ENCODE measurements around the gene CACNB1. TPM values are rescaled to one million over a fixed set of nuclear protein-coding genes. Genes with fewer than 3 reads are reported as not detected.

Gene CACNB1
- polyA plus RNA-seq, 1 donor (not counting 4 experiments of a cell fraction or from before 2014, with no cell fraction given) = 4.0 TPM

- TF ChIP-seq CTCF (optimal IDR thresholded peaks at IDR 0.05 in 1 of 3, IDR thresholded peaks at IDR 0.05 in 1 of 3, conservative IDR thresholded peaks at IDR 0.05 in 1 of 3; ENCODE audit: extremely low read depth in 1 of 3, insufficient read depth in 2 of 3, low read length in 3 of 3) = peak; percentile 77 to 97 (median 86)
- no peak for TF ChIP-seq EZH2 (IDR thresholded peaks at IDR 0.05; ENCODE audit: low read length)
- dilution Hi-C loops (cut with MboI; ENCODE audit: extremely low pct_ligation_motif_present, low sequenced_read_pairs) = no loop called here
- no peak for FAIRE-seq
- no peak overlapping the region for H3K4me2 ChIP-seq (ENCODE audit: control insufficient read depth, extremely low read depth, insufficient read depth, low read depth, low read length)
- no peak overlapping the region for H3K9ac ChIP-seq (ENCODE audit: control insufficient read depth, extremely low read depth, insufficient read depth, low read length)
- H3K27me3 ChIP-seq (ENCODE audit: control insufficient read depth, extremely low read depth, insufficient read depth, low read length) = no peaks in the 10 kb centered on the region
- H3K36me3 ChIP-seq (ENCODE audit: control insufficient read depth in 2 of 2, extremely low read depth in 1 of 2, insufficient read depth in 2 of 2, low read length in 2 of 2) = no peaks in the 10 kb centered on the region
- H3K79me2 ChIP-seq (ENCODE audit: control insufficient read depth, insufficient read depth, low read length) = no peaks in the 10 kb centered on the region
- no peak overlapping the region for H3K4me3 ChIP-seq (ENCODE audit: control insufficient read depth in 2 of 3, extremely low read depth in 1 of 3, insufficient read depth in 2 of 3, low read depth in 1 of 3, low read length in 3 of 3)
- H4K20me1 ChIP-seq (ENCODE audit: control insufficient read depth, extremely low read depth, insufficient read depth, low read length) = no peaks in the 10 kb centered on the region
- H3K27ac ChIP-seq (ENCODE audit: control insufficient read depth, insufficient read depth, low read length) = no peak overlapping the region
- H3K9me1 ChIP-seq (ENCODE audit: control insufficient read depth, extremely low read depth, insufficient read depth, low read length) = no peaks in the 10 kb centered on the region
- no peak overlapping the region for H2AFZ ChIP-seq (ENCODE audit: control insufficient read depth, low read length)
- peak; percentile 17 for DNase-seq (ENCODE audit: low read depth, low spot score)
- peaks cover 3% of the 10 kb centered on the region for H3K4me1 ChIP-seq (ENCODE audit: control insufficient read depth, extremely low read depth, insufficient read depth, low read length)
- H3K9me3 ChIP-seq (ENCODE audit: control insufficient read depth, low read depth, low read length) = no peaks in the 10 kb centered on the region
Measured at GRCh38 chr17:39239640-39240314, 42.3 kb upstream of the CACNB1 start.

GRCh38 chr17:39238311-39238972, 41.0 kb upstream of the CACNB1 start:
- no peak overlapping the region for H2AFZ ChIP-seq (ENCODE audit: control insufficient read depth, low read length)
- H3K27me3 ChIP-seq (ENCODE audit: control insufficient read depth, extremely low read depth, insufficient read depth, low read length) = no peaks in the 10 kb centered on the region
- dilution Hi-C loops (cut with MboI; ENCODE audit: extremely low pct_ligation_motif_present, low sequenced_read_pairs) = no loop called here
- DNase-seq (ENCODE audit: low read depth, low spot score) (no peak), FAIRE-seq (no peak)
- H3K4me1 ChIP-seq (ENCODE audit: control insufficient read depth, extremely low read depth, insufficient read depth, low read length) = peaks cover 3% of the 10 kb centered on the region
- H3K27ac ChIP-seq (ENCODE audit: control insufficient read depth, insufficient read depth, low read length) = no peak overlapping the region
- no peak overlapping the region for H3K9ac ChIP-seq (ENCODE audit: control insufficient read depth, extremely low read depth, insufficient read depth, low read length)
- no peaks in the 10 kb centered on the region for H3K36me3 ChIP-seq (ENCODE audit: control insufficient read depth in 2 of 2, extremely low read depth in 1 of 2, insufficient read depth in 2 of 2, low read length in 2 of 2)
- no peaks in the 10 kb centered on the region for H3K9me3 ChIP-seq (ENCODE audit: control insufficient read depth, low read depth, low read length)
- TF ChIP-seq EZH2 (IDR thresholded peaks at IDR 0.05; ENCODE audit: low read length) (no peak), CTCF (optimal IDR thresholded peaks at IDR 0.05 in 1 of 3, IDR thresholded peaks at IDR 0.05 in 1 of 3, conservative IDR thresholded peaks at IDR 0.05 in 1 of 3; ENCODE audit: extremely low read depth in 1 of 3, insufficient read depth in 2 of 3, low read length in 3 of 3) (no peak)
- no peaks in the 10 kb centered on the region for H3K9me1 ChIP-seq (ENCODE audit: control insufficient read depth, extremely low read depth, insufficient read depth, low read length)
- H3K4me3 ChIP-seq (ENCODE audit: control insufficient read depth in 2 of 3, extremely low read depth in 1 of 3, insufficient read depth in 2 of 3, low read depth in 1 of 3, low read length in 3 of 3) = no peak overlapping the region
- H3K4me2 ChIP-seq (ENCODE audit: control insufficient read depth, extremely low read depth, insufficient read depth, low read depth, low read length) = no peak overlapping the region
- H4K20me1 ChIP-seq (ENCODE audit: control insufficient read depth, extremely low read depth, insufficient read depth, low read length) = no peaks in the 10 kb centered on the region
- no peaks in the 10 kb centered on the region for H3K79me2 ChIP-seq (ENCODE audit: control insufficient read depth, insufficient read depth, low read length)

Measured in keratinocyte (primary cell).